ENCODE measurements around the gene HADHB.
"Not testable (repeated sequence)": the region's sequence is repeated elsewhere in the genome, so short reads cannot be mapped to it uniquely, and the experiment has no call there.

HADHB gene

DNA sequence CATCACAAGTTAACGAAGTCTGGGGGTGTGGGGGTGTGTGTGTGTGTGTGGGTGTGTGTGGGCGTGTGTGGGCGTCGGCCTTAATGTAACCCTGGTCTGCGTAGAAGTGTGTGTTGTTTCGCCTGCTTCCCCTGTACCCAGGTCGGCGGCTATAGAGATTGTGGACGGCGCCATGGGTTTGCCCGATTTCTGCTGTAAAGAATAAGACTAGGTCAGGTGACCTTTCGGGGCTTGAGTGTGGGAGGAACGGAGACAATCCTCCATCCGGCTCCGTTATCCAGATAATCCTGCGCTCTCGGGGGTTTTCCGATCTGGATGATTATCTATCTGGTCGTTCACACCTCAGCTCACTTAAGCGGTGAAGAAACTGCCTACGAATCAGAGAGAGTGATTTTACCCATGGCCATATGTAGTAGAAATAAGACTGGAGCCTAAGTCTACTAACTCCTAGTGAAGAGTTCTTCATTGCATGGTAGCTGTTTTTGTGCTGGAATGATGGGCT lies 543 bp downstream of the HADHB start:
- DNase-seq: peak; percentile 26

- DNase-seq: no peak
Observed at GRCh38 chr2:26245810-26246209, 1.1 kb downstream of the HADHB start.

GRCh38 chr2:26246818-26247217 lies 2.1 kb downstream of the HADHB start:
- DNase-seq: no peak

GRCh38 chr2:26249625-26250024 lies 4.9 kb downstream of the HADHB start:
- DNase-seq: no peak

- DNase-seq: no peak
Observed at GRCh38 chr2:26251893-26252292, 7.2 kb downstream of the HADHB start.

GRCh38 chr2:26255759-26256384 lies 11.1 kb downstream of the HADHB start:
- DNase-seq: no peak

GRCh38 chr2:26258836-26259235 lies 14.1 kb downstream of the HADHB start:
- not testable (repeated sequence) for DNase-seq

DNA sequence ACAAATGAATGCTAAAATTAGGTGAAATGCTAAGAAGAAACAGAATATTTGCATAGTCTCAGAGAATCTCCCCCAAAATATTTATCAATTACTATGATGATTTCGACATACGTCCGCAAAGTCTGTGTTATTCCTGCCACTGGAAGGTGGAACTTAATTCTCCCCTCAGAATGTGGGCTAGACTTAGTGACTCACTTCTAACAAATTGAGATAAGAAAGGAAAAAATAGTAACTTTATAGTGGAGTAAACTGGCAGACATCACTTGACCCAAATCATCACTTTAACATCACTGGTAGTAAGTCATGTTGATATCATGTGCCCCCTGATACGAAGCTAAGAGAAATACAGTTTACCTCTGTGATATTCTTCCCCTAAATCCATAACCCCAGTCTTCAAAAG lies 23.5 kb downstream of the HADHB start:
- DNase-seq: no peak

DNA sequence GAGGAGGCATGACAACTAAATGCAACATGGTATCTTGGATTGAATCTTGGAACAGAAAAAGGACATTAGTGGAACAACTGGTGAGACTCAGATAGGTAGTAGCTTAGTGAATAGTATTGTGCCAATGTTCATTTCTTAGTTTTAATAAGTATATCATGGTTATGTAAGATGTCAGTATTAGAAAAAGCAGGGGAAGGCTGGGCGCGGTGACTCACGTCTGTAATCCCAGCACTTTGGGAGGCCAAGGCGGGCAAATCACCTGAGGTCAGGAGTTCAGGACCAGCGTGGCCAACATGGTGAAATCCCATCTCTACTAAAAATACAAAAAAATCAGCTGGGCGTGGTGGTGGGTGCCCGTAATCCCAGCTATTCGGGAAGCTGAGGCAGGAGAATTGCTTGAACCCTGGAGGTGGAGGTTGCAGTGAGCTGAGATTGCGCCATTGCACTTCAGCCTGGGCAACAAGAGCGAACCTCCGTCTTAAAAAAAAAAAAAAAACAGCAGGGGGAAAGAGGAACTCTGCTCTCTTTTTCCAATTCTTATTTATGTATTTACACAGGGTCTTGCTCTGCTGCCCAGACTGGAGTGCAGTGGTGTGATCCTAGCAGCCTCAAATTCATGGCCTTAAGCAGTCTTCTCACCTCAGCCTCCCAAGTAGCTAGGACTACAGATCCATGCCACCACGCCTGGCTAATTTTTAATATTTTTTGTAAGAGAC lies 24.1 kb downstream of the HADHB start:
- not testable (repeated sequence) for DNase-seq

DNA sequence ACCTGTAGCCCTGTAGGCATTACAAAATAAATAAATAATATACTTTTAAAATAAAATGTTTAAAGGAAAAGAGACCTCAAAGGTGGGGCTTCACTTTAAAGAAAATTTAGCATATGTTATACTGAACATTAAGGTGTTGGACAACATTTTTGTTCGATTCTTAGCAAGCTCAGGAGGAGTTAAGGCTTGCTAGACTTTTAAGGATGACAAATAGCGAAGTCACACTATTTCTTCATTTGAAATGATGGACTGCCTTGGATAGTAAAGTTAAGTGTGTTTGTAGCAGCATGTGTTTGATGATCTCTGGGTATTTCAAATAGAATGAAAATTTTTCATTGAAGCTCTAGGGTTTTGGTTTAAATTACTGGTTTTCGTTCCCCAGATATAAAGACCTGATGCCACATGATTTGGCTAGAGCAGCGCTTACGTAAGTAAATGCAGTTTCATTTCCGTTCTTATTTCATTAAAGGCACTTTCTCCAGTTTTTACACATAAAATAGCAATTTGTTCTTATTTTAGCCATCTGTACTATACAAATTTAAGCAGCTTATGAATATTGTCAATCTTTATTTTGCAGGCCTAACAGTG lies 24.9 kb downstream of the HADHB start:
- no peak for DNase-seq

- no peak for DNase-seq
Observed at GRCh38 chr2:26270373-26270772, 25.6 kb downstream of the HADHB start.

- no peak for DNase-seq
Observed at GRCh38 chr2:26273501-26273900, 28.8 kb downstream of the HADHB start.

- DNase-seq: no peak
Observed at GRCh38 chr2:26274058-26274613, 29.4 kb downstream of the HADHB start.

DNA sequence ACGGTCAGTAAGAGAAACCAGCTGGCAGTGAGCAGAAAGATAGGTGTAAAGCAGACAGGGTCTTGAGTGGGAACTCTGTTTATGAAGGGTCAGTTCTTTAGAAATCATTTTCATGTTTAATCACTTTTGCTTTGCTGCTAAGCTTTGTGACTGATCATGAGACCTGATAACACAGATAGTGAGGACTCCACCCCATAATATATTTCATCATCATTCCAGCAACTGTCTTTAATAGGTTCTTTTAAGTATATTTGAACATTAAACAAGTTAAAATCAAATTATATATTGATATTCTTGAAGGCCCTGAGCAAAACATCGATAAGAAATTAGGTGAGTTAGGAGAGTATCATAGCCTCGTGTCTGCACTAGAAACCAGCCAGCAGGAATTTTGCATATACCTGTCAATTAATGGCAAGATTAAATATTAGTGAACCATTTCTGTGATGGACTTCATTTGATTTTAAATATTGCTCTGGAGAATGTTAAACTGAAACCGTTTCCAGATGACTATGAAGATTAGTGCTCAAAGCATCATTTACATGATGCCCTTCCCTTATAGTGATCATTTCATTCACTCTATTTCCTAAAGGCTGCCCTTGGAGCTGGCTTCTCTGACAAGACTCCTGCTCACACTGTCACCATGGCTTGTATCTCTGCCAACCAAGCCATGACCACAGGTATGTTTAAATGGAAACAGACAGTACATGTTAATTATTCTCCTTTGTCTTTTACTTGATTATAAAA lies 31.9 kb downstream of the HADHB start:
- no peak for DNase-seq

- DNase-seq: no peak
Observed at GRCh38 chr2:26279886-26280285, 35.1 kb downstream of the HADHB start.

DNA sequence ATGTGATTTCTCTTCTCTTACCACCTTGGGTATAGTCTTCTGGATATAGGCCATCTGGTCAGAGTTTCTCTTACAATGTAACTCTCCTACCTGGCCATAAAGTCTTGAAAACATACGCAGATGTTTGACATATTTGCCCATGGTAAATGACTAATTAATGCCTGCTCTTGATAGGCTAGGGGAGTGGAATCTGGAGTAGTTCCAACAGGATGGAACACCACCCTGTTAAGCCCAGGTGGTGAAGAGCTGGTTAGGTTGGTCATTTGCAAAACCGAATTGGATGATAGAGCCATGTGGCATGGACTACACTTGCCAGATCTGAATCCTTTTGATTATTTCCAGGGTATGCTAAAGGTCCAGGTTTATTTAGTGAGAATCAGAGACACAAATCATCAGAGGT lies 36.5 kb downstream of the HADHB start:
- DNase-seq: no peak

DNA sequence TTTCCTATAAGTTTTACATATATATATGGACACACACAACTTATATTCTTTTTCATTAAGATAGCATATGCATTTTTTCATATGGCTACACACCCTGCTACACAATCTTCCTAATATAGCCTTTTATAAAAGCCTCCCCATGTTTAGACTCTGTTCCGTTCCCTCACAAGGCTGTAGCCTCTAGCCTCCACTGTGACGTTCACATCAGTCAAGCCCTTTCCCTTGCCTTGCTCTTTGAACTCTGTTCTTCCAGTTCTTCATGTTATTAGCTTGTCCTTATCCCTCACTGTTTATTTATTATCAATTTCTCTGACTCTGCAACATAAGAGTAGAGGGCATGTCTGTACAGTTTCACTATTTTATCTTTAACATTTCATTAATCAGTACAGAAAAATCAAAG lies 38.9 kb downstream of the HADHB start:
- DNase-seq: no peak

DNA sequence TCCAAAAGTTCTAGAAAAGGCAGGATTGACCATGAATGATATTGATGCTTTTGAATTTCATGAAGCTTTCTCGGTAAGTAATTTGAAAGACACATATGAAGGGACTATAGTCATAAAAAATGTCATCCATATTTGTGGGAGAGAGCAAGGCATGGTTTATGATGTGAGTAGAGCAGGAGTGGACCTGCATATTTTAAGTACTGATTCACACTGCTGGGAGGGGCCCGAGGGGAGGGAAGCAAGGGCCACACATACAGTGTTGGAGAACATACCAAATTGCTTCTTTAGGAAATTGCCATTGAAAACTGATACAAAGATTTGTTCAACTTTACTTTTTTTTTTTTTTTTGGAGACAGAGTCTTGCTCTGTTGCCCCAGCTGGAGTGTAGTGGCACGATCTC lies 39.4 kb downstream of the HADHB start:
- DNase-seq: no peak

DNA sequence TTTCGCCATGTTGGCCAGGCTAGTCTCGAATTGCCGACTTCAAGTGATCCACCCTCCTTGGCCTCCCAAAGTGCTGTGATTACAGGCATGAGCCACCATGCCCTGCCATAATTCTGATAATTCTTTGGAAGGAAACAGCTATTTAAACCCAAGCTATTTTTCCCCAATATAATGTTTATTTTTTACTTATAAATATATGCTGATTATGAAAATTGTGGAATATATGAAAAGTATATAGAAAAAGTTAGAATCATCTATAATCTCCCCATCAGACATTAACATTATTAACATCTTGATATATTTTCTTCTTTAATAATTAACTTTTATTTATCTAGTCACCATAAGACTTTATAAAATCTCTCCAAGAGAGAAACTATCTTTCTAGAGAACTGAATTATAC lies 41.2 kb downstream of the HADHB start:
- DNase-seq: no peak

DNA sequence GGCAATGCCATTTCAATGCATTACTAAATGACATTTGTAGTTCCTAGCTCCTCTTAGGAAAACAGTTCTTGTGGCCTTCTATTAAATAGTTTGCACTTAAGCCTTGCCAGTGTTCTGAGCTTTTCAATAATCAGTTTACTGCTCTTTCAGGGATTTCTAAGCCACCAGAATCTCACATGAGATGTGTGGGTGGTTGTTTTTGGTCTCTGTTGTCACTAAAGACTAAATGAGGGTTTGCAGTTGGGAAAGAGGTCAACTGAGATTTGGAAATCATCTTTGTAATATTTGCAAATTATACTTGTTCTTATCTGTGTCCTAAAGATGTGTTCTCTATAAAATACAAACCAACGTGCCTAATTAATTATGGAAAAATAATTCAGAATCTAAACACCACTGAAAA lies 45.3 kb downstream of the HADHB start:
- DNase-seq: no peak

DNA sequence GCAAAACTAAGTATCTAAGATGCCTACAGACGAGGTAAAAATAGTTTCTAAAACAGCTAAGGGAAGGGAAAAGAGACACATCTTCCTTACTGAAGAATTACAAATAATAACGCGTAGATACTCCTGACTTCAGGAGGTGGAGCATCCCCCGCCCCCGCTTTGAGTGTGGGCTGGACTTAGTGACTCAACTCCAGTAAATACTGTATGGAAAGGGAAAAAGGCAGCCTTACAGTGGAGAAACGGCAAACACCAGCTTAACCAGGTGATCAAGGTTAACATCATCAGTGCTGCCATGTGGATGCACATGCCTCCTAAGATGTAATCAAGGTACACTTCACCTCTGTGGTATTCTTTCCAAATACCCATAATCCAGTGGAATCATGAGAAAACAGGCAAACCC lies 47.9 kb downstream of the HADHB start:
- DNase-seq: no peak

DNA sequence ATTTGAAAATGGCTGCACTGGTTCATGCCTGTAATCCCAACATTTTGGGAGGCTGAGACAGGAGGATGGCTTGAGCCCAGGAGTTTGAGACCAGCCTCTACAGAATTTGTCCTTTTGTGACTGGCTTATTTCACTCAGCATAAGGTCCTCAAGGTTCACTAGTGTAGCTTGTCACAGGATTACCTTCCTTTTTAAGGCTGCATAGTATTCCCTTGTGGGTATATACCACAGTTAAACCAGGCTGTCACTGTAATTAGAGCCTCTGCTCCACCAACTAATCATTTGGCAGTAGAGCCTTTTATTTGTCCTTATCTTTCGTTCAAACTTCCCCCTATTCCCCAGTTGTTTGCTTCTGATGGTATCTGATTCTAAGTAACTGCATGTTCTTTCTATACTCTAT lies 50.8 kb downstream of the HADHB start:
- DNase-seq: no peak

DNA sequence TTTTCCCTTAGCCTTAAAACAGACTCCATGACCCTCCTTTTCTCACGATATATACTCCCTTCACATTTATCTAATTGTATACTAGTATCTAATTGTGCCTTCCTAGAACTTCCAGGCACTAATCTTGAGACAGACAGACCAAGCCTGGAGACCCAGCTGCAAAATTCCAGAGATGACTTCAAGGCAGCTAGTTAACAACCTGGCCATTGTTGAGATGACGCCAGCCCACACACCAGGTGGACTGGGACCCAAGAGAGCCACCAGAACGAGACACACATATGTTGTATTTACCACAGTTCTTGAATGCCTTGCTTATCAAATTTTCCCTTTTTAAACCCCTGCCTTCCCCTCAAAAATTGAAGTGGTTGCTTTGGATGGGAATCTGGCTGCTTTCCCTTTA lies 52.3 kb downstream of the HADHB start:
- no peak for DNase-seq
